Chondrocyte (in vitro differentiated cells): ENCODE data around the gene IRAK1. TPM values are rescaled to one million over a fixed set of nuclear protein-coding genes. Genes with fewer than 3 reads are reported as not detected.

Source experiments
- DNase-seq: peaks from one replicate; pipeline ENCODE4 v3.0.0; 2021; ENCODE audit warnings: mixed read lengths, low spot score
- H3K27ac Mint-ChIP-seq: one replicate; pipeline ENCODE4 v1.8.0; 2021; ENCODE audit warnings: mild to moderate bottlenecking, moderate library complexity, mixed read lengths; ENCODE audit not compliant: unreplicated experiment
- H3K27me3 Mint-ChIP-seq: 2 replicates; pipeline ENCODE4 v1.8.0; 2021; ENCODE audit warnings: low read depth, mixed read lengths
- H3K36me3 Mint-ChIP-seq: 2 replicates; pipeline ENCODE4 v1.8.0; 2021; ENCODE audit warnings: low read depth, mixed read lengths
- H3K4me1 Mint-ChIP-seq: 2 replicates; pipeline ENCODE4 v1.8.0; 2021; ENCODE audit warnings: low read depth, mild to moderate bottlenecking, mixed read lengths
- H3K4me3 Mint-ChIP-seq: one replicate; pipeline ENCODE4 v1.8.0; 2021; ENCODE audit warnings: mild to moderate bottlenecking, moderate library complexity, mixed read lengths; ENCODE audit not compliant: unreplicated experiment
- H3K9me3 Mint-ChIP-seq: 2 replicates; pipeline ENCODE4 v1.8.0; 2021; ENCODE audit warnings: low read depth, mixed read lengths
- CTCF ChIP-seq: fragments of 200-600 bp; sonication (generic); IDR thresholded peaks from 2 replicates; pipeline ENCODE4 v1.5.0; 2021; ENCODE audit warnings: antibody characterized with exemption, mild to moderate bottlenecking, moderate library complexity
- total RNA-seq: library from RNA; stranded (reverse); gene quantifications from 3 replicates; pipeline ENCODE4 v1.2.1, GENCODE V29; 2021

IRAK1 gene
- total RNA-seq, 1 donor from 2014 or later: 104 TPM

DNA sequence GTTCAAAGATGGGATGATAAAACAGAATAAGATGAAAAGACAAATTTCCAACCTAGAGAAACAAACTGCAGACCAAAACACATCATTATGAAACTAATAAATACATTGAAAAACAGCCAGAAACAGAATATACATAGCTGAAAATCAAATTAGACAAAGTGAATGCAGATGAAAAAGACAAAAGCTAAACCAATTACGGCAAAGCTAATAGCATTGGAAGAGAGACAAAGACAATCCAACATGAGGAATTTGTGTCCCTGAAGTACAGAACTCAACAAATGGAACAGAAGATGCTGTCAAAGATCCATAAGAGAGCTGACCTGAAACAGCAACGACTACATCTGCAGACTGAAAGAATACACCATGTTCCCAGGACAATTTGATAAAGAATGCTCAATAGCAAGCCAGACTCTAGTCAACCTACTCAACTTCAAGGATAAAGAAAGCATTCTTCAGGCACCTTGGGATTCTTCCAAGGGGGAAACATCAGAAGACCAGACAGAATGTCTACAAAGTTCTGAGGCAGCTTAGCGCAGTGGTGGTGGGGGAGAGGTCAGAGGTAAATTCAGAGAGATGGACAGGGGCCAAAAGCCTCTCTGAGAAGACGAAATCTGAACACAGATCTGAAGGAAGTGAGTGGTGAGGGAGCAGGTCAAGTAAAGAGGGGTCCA, 27.4 kb upstream of the IRAK1 start:
- no peak for DNase-seq
- Mint-ChIP-seq H3K4me3 (no peak overlapping the region), H3K27me3 (no peaks in the 10 kb centered on the region), H3K9me3 (no peaks in the 10 kb centered on the region), H3K27ac (peak overlapping the region; percentile 87), H3K4me1 (peaks cover 77% of the 10 kb centered on the region), H3K36me3 (peaks cover 2% of the 10 kb centered on the region)
- no peak for TF ChIP-seq CTCF

- no peak for DNase-seq
- peaks cover 79% of the 10 kb centered on the region for H3K4me1 Mint-ChIP-seq
Observed at GRCh38 chrX:154046031-154046781, 26.5 kb upstream of the IRAK1 start.

GRCh38 chrX:154044091-154044490, 24.4 kb upstream of the IRAK1 start:
- H3K9me3 Mint-ChIP-seq: no peaks in the 10 kb centered on the region
- no peak for DNase-seq
- H3K36me3 Mint-ChIP-seq: peaks cover 4% of the 10 kb centered on the region
- no peak for TF ChIP-seq CTCF
- H3K27me3 Mint-ChIP-seq: no peaks in the 10 kb centered on the region
- H3K4me3 Mint-ChIP-seq: no peak overlapping the region
- peak overlapping the region; percentile 69 for H3K27ac Mint-ChIP-seq
- peaks cover 81% of the 10 kb centered on the region for H3K4me1 Mint-ChIP-seq

More at GRCh38 chrX:154046031-154046781, 26.5 kb upstream of the IRAK1 start:
- Mint-ChIP-seq H3K36me3 (peaks cover 2% of the 10 kb centered on the region), H3K27ac (peak overlapping the region; percentile 87), H3K4me3 (peak overlapping the region; percentile 41), H3K27me3 (no peaks in the 10 kb centered on the region), H3K9me3 (no peaks in the 10 kb centered on the region)
- TF ChIP-seq CTCF: peak; percentile 62

- Mint-ChIP-seq H3K27me3 (no peaks in the 10 kb centered on the region), H3K4me1 (peaks cover 74% of the 10 kb centered on the region), H3K9me3 (no peaks in the 10 kb centered on the region), H3K27ac (peak overlapping the region; percentile 83), H3K4me3 (no peak overlapping the region), H3K36me3 (peaks cover 3% of the 10 kb centered on the region)
- TF ChIP-seq CTCF: no peak
- DNase-seq: no peak
Observed at GRCh38 chrX:154043003-154043763, 23.5 kb upstream of the IRAK1 start.

- Mint-ChIP-seq H3K9me3 (no peaks in the 10 kb centered on the region), H3K27me3 (no peaks in the 10 kb centered on the region), H3K4me1 (peaks cover 58% of the 10 kb centered on the region), H3K4me3 (no peak overlapping the region), H3K36me3 (peaks cover 5% of the 10 kb centered on the region), H3K27ac (peak overlapping the region; percentile 90)
- no peak for DNase-seq
- no peak for TF ChIP-seq CTCF
Observed at GRCh38 chrX:154040863-154041262, 21.2 kb upstream of the IRAK1 start.
